HTR-8/SVneo (cell line): ENCODE measurements around the gene CPB2.

Source experiments
- DNase-seq: peaks from one replicate; pipeline ENCODE4 v3.0.0; 2011; ENCODE audit warnings: low spot score, mixed read lengths; ENCODE audit not compliant: insufficient read length
- FAIRE-seq: peaks from 2 replicates; lab custom pipeline; 2011; peaks lifted over from hg19 to GRCh38; lab: Jason Lieb, UNC

Gene CPB2

DNA sequence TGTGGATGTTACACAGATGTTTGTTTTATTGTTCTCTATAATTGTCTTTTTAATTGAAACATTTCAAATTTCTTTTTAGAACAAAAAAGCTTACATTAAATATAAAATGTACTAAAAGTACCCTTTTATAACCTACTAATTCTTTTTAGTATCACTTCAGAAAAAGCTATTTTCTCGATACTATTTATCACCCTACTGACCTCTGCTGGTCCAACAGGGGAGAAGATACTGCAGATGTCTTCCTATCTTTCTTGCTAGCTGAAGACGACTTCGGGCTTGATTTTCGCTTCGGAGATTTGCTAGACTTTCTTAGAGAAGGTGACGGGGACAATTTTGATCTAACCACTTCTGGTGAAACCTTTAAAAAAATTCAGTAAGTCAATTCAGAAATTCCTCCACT is 94.7 kb downstream of the CPB2 start:
- FAIRE-seq (no peak), DNase-seq (no peak)

DNA sequence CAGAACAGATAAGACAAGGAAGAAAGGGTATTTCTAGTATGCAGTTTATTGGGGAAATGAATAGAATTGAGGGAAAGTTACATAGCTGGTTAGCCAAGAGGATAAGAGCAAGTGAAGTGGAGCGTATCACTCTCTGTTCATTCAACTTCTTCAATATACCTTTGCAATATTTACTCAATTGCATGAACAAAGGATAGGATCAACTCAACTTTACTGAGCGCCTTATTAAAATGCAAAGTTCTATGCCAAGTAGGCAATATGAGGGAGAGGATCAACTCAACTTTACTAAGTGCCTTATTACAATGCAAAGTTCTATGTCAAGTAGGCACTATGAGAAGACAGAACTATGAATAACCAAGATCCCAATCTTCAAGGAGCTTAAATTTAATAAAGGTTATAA is 96.2 kb downstream of the CPB2 start:
- FAIRE-seq (no peak), DNase-seq (no peak)

DNA sequence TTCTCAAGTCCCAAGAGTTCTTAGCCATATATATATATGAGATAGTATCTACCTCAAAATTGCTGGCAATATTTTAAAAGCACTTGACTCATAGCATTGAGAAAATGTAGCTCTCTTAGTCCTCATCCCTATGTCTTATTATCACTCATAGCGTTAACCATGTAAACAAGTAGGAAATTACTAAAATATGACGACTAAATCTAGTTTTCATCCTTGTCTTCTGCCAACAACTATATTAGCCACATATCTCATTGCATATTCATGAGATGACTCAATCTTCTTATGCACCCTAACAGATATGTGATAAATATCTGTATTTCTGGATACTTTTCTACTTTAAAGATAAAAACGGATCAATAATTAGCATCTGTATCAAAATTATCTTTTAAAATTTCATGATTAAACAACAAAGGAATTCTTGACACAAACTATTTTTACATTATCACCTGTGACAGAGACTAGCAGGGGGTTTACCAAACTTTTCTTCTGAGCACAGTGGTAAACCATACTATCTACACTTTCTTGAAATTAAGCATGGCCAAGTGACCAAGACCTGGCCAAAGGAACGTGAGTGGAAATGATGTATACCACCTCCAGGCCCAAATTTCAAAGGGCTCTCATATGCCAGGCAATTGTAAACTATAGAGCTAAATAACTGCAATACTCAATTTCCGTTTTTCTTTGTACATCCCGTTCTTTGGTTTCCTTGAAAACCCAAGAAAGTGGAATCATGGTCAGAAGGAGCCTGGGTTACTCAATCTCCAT is 98.0 kb downstream of the CPB2 start:
- FAIRE-seq (no peak), DNase-seq (no peak)

DNA sequence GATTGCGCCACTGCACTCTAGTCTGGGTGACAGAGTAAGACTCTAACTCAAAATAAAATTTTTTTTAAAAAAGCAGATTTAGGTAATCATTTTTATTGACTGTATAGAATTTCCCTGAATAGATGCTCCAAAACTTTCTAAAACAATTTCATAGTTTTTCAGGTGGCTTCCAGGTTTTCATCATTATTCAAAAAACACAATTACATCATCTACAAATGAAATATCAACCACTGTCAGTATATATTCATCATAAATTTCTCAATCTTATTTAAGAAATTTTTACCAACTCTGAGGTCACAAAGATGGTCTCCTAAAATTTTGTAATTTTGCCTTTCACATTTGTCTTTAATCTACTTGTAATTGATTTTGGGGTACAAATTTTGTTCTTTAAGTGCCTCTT is 100.3 kb downstream of the CPB2 start:
- FAIRE-seq = no peak
- DNase-seq = no peak
